Globus pallidus (tissue), 1 donor: Measurements from ENCODE around the gene CHN1.

Experiments used
- DNase-seq: peaks from one replicate; pipeline ENCODE4 v3.0.0-alpha.2; 2015; ENCODE audit warnings: low spot score

Gene CHN1

DNA sequence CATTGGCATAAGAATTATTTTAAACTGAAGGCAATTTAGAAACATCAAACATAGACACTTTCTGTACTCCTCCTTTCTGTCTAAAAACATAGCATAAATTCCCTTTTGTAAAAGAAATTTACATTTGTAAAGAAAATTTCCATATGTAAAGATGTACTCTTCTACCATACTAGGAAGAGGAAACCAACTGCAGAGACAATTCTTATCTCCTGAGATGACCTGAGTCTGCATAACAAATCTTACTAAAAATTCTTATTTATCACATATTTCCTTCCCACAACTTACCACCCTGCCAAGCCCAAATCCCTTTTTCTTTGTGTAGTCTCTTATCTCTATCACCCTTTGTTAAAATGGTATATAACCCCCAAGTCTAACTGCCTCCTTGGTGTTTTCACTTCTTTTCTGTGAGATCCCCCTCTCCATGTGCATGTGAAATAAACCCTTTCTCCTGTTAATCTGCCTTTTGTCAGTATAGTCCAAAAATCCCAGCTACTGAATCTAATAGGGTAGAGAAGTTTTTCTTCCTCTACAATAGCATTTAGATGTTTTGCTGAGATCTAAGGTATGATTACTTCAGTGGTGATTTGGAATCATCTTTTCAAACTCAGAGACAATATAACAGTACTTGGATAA is 81.0 kb downstream of the CHN1 start:
- DNase-seq, result no peak

DNA sequence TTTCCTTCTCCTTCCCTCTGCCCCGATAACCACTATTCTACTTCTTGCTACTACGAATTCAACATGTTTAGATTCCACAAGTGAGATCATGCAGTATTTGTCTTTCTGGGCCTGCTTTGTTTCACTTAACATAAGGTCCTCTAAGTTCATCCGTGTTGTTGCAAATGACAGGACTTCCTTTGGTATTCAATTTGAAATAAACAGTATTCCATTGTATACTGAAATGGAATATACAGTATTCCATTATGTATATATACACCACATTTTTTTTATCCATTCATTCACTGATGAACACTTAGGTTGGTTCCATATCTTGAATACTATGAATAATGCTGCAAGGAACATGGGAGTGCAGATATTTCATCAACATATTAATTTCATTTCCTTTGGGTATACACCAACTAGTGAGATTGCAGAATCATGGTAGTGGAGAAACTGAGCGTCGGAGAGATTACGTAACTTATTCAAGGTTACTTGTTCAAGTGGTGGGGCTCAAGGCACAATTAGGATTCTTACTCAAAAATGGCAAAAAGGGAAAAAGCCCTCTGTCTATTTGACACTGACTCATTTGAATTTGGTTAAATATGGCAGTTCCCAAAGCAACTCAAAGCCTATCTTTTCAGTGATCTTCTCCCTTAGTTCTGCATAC is 85.1 kb downstream of the CHN1 start:
- no peak for DNase-seq

DNA sequence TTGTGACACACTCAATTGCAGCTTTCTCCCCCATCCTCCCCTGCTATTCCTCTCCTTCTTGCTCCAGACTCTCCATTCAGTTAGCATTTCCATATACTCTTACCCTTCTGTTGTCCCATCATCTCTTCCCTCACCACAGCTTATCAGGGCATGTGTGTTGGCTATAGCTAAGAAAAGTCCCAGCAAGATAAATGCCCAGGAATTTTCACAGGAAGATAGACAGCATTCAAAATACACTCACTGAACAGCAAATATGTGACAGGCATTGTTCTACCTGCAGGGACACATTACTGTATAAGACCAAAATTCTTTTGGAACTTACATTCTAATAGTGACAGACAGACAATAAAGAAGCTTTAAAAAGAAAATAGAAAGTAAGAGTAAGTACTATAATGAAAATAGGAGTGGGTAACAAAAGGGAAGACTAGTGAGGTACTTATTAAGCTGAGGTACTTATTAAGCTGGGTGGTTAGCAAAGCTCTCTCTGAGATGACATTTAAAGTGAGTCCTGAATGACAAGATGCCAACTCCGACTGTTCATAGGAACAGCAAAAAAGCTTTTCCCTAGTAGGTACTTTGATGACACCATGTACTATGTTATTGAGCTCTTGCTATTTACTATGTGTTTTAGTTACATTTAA is 86.2 kb downstream of the CHN1 start:
- no peak for DNase-seq

DNA sequence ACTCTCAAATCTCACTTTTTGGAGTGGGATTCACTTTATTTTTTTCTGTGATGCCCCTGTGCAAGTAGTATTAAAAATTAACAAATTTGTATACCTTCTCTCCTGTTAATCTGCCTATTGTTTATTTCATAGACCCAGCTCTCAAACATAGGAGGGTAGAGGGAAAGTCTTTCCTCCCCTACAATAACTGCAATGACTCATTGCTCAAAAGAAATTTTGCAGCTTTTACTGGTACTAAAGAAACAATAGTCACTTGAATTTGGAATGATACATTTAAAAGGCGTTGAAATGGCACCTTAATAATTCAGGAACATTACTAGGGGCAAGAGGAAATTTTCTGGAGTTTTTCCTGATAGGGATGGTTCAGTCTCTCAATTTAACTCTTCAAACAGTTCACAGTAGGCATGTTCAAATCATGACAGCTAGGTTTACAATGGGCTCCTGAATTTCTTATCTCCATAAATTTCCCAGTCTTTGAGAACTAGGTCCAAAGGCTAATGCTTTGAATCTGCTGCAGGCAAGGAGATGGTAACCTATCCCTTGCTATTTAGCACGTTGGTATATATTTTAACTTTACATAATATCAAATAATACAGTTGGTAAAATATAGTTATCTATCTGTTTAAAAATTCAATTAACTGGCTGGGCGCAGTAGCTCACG is 88.8 kb downstream of the CHN1 start:
- no peak for DNase-seq

DNA sequence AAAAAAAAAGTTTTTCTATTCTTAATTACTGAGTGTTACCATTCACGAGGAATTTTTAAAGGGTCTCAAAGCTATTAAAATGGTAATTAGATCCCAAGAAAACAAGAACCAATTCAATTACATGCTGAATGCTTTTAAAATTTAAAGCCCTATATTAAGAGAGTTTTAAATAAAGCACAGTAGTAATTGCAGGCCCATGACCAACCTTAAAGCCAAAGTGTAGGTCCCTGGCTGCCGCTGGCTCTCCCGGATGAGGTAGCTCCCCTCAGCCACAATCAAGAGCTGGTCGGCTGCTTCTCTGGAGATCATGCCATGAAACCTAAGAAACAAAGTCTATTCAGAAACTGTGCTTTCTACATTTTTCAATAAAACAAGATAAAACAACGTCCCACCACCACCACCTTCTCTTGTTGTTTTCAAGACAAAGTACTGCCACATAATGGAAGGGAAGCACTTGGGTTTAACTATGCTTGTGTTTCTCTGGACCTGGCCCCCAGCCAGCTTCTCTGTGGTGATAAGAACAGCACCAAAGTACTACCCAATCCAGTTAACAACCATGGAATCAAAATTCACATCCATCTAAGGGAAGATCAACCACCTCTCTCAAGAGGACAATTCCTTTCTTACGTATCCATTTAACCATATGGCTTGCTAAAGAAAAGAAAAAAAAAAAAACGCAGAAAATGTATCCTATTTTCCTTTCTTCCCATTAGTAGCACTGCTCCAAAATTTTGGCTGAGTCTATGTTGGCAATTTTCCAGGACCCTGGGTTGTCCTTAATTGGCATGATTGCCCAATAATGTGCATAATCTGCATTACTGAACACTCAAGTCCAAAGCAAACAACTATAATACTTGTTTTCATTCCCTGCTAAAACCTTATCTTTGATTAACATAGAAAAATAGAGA is 90.1 kb downstream of the CHN1 start:
- no peak for DNase-seq

DNA sequence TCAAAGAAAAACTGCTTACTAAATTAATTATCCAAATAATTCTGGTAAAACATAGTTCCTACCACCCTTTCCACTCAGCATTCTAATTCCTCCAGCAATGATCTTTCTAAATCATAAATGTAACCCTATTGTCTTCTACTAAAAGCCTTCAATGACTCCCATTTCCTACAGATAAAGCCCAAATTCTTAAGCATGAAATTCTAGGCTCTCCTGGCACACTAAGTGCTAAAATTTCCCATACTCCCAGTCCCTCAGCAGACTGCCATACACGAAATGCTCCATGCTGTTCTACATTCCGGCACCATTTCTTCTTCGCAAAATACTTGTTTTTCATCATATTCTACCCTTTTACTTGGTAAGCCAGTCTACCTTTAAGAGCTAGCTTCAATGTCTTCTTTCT is 96.9 kb downstream of the CHN1 start:
- DNase-seq, result no peak

DNA sequence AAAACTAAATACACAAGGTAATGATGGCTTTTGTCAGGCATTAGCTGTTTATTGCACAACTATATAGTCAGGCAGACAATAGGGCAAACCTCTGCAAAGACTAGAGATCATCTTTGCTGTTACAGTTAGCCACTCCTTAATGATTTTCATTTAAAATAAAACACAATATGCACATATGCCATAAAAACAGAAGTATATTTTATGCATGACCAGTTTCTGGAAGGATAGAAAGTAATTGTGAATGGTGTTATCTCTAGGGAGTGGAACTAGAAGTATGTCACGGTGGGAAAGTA is 102.0 kb downstream of the CHN1 start:
- DNase-seq, result no peak

DNA sequence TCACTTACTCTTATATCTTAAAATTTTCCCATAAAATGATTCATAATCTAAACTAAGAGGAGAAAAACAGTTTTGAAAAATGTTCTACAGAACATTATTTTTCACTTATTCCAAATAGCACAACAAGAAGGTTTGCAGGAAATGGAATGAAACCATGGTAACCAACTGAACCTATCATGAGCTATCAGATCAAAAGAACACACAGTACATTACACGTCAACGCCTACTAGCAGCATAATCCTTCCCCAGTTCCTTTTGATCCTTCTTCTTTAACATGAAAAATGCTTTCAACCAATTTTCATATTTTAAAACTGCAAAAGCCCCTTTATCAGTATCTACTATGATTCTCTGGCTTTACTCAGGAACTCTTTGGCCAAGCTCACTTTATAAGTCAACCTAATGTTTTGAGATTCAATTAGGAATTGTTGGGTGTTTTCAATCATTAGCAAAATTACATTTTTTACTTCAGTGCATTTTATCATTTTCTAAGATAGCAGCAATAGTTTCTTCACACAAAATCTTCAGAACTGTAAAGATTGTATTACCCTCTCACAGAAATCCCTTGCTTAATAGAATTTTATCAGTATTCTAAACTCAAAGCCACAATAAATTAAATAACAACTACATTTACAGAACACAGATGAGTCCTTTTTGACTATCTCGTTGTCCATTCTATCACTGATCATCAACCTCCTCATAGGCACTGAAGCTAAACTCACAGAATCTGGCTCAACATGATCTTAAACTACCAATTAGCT is 102.5 kb downstream of the CHN1 start:
- no peak for DNase-seq

DNA sequence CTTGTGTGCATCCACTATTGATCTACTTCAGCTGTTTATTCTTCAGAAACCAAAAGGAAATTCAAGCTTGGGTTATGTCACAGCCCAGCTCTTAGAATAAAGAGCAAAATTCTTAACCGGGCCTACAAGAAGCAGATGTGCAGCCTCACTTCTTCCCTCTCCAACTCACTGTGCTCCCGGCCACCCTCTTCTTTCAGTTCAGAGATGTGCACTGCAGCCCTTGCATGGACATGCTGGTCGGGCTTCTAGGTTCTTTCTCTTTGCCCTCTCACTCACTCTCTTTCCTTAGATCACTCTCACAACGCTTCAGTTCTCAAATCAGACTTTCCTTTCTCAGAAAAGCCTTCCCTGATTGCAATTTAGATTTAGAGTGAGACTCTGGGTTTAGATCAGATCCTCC is 104.1 kb downstream of the CHN1 start:
- no peak for DNase-seq

DNA sequence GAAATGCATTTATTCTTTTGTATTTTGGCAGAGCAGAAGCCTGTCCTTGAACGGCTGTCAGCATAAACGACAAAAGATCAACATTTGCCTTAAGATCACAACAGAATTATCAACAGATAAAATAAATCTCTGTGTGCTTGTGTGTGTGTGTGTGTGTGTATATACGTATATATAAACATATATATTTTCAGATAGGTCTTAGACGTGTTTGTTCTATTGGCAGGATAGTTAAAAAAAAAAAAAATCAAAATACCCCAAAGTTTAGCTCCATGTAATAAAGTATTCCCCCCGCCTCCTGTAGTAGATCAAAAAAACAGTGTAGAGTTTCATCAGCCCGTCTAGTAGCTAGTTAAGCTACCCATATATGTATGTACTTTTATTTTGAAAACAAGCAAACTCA is 107.9 kb downstream of the CHN1 start:
- DNase-seq, result no peak

DNA sequence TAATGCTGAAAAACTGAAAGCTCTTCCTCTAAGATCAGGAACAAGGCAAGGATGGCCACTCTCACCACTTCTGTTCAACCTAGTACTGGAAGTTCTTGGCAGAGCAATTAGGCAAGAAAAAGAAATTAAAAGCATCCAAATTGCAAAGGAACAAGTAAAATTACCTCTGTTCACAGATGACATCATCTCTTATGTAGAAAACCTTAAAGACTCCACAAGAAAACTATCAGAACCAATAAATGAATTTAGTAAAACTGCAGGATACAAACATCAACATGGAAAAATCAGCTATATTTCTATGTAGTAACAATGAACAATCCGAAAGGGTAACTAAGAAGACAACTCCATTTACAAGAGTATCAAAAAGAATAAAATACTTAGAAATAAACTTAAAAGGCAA is 112.2 kb downstream of the CHN1 start:
- no peak for DNase-seq

DNA sequence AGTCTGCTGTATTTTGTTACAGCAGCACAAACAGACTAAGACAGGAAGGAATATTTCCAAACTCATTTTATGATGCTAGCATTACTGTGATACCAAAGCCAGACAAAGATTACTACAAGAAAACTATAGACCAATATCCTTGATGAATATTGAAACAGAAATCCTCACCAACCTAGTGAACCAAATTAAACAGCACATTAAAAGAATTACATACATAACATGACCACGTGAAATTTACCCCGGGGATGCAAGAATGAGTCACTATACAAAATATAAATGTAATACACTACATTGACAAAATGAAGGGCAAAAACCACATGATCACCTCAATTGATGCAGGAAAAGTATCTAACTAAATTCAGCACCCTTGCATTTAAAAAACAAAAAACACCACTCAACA is 112.6 kb downstream of the CHN1 start:
- DNase-seq, result no peak

DNA sequence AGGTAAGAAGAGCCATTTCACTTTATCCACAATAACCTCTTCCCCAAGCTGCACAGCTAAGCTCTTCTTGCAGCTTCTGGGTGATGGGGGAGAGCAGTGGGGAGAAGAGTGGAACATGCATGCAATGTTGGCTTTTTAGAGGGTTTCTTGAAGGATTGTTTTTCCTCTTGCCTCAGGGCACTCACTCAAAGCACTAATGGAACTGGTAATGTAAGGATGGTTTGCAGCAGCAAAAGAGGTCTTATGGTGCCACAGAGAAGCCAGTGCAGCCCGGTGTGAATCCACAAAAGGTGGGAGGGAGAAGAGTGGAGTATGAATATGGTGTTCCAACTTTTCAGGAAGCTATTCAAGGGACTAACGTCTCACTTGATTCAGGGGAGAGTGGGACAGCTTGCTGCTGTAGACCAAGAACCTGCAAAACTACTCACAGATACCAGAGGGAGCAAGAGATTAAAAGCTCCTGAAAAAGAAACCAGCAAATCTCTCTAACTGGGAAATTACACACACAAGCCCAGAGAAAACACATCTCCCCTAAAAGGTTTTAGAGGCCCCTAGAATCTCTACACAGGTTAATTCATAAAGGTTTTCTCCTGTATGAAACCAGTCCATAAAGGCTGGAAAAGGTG is 116.4 kb downstream of the CHN1 start:
- DNase-seq, result no peak

DNA sequence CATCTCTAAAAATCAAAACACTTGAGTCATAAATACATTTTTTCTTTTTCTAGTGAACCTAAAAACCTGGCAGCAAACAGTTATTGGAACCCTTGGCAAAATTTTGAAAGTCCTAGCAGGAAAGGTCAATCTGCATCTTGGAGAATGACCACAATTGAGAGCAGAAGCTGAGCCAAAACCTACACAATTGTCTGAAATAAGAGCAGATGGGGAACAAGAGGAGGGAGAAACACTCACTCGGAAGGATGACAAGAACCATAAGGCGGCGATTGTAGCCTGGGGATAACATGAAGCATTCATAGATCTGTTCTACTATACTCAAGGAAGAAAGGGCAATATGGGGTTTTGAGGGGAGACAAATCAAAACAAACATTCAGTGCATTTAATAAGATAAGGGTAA is 117.0 kb downstream of the CHN1 start:
- no peak for DNase-seq

DNA sequence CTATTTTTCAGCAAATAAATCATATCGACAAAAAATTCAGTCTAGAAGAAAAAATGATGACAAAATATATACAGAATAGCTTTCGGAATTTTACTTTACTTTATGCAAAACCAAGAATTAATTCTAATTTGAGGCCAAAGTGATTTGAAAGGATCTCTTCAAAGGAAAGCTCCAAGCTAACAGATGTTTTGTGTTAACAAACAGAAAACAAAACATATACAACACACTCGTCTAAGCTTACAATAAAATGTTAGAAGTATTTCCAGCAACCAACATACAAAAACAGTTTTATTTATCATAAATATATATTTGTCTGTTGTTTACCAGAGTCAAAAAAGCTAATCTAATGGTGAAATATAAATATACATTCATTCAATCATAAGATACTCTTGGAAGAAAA is 122.8 kb downstream of the CHN1 start:
- DNase-seq, result no peak

DNA sequence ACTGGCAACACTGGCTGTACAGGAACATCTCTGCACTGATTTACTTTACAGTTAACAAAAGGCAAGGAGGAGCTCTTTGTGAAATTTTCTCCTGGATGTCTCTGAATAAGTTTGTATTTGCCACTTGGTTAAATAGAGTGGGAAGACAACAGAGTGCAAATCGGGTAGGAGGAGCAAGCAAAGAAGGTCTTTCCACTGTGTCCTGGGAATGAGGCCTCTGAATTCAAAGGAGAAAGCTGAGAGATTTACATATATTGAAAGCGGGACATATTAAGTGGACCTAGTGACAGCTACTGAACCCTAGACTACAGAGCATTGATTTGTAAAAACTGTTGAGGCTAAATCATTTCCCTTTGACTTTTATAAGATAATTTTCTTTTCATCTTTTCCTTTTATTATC is 123.5 kb downstream of the CHN1 start:
- no peak for DNase-seq

DNA sequence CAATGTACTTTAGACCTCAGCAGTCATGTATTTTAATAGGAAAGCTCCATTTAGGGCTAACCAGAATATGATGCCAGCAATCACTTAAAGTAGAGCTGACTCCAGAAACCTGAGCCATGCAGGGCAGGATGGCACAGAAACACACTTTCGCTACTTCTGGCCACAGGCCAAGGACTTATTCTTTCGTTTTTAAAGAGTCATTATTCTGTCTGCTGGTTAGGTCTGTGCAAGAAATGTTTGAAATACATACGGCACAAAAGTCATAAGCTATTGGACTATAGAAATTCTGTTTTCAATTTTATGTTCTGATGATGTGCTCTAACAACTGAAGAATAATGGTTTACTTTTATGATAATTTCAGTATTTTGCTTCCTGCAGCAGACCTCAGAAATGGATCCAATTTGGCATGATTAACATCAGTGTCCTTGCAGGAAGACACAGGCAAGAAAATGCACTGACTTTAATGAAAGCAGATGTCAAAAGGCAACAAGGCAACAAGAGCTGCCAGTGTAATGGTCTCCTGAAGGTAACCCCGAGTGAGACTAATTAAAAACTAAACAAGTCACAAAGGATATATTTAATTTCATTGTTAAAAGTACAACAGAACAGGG is 126.5 kb downstream of the CHN1 start:
- peak; percentile 19 for DNase-seq

DNA sequence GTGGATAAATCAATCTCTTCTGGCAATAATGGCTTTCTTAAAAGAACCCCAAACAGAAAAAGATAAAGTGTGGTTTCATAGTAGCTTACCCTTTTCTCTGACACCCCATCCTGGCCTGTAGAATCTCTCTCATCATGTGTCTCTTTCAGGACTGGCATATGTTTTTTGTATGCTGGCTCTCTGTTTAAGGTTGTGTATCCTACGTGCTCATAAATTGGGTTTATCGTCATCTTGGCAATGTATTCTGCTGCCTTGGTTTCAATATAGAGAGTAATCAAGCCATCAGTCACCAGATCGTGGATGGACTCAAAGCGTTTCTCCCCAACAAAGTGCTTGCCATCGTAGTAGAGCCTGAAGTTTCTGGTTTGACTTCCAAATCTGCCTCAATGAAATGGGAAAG is 127.4 kb downstream of the CHN1 start:
- DNase-seq, result no peak

DNA sequence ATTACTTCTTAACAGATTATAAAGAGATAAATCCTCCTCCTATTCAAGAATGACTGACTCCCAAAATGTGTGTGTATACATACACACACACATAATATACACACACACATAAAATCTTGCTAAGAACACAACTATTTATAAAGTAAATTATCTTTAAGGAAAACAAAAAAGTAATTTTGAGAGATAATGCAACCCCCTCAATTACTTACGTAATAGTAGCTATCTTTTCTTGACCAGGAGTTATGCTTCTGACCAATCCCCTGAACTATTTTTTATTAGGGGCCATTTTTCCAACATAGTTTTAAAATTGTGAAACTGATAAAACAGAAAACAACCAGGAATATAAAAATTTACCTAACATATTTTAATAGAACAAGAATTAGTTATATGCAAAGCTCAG is 127.9 kb downstream of the CHN1 start:
- DNase-seq, result no peak

DNA sequence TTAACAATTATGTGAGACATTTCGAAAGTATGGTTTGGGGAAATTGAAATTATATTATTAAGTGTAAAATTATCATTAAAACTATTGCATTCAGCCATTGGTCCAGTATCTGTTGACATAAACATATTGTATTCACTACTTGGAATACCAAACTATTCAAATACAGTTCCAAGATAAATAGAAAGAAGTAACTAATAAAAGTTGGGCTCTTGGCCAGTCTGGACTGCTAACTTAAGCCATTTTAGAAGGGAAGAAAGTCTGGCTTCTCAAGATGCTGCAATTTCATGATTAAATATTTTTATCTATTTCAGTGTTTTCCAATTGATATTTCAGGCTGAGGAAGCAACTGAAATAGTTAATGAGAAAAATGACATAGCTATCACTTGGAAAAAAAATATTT is 131.1 kb downstream of the CHN1 start:
- DNase-seq, result no peak

DNA sequence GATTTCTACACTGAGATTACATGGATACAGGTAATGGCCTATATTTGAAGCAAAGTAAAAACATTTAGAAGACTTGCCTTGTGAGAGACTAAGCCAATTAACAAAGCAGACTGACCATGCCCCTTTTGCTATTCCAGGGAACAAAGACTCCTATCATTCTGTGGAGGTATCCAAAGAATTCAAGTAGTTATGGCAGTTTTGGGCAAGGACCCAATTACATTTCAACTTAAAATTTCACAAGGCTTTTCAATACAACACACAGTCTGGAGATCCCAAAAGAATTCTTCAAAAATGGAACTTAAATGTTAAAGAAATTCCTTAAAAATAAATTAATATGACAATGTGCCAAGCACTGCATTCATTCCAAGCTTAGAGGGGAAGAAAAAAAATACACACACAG is 131.7 kb downstream of the CHN1 start:
- no peak for DNase-seq
